Endodermal cell (in vitro differentiated cells): ENCODE results near the gene TCEAL4. TPM values are rescaled to one million over a fixed set of nuclear protein-coding genes. Genes with fewer than 3 reads are reported as not detected.

Experiments
- DNase-seq: peaks from one replicate; pipeline ENCODE4 v3.0.0-alpha.2; 2017
- H3K27ac ChIP-seq: 2 replicates; pipeline ENCODE4 v1.5.1; 2013; ENCODE audit warnings: mild to moderate bottlenecking, low read depth, low read length, moderate library complexity
- H3K27me3 ChIP-seq: 2 replicates; pipeline ENCODE4 v1.6.1; 2013; ENCODE audit warnings: mild to moderate bottlenecking, low read length, moderate library complexity; ENCODE audit not compliant: insufficient read depth, control insufficient read depth, poor library complexity, severe bottlenecking
- H3K36me3 ChIP-seq: 2 replicates; pipeline ENCODE4 v1.7.0; 2013; ENCODE audit warnings: mild to moderate bottlenecking, low read length, moderate library complexity; ENCODE audit not compliant: control insufficient read depth, insufficient read depth
- H3K4me1 ChIP-seq: one replicate; pipeline ENCODE4 v1.7.0; 2013; ENCODE audit warnings: low read length; ENCODE audit not compliant: control insufficient read depth, insufficient read depth
- H3K4me3 ChIP-seq: 2 replicates; pipeline ENCODE4 v1.5.1; 2013; ENCODE audit warnings: mild to moderate bottlenecking, low read length, moderate library complexity
- H3K9ac ChIP-seq: 2 replicates; pipeline ENCODE4 v1.6.1; 2013; ENCODE audit warnings: mild to moderate bottlenecking, low read length, moderate library complexity; ENCODE audit not compliant: poor library complexity, severe bottlenecking; ENCODE audit errors: extremely low read depth
- H3K9me3 ChIP-seq: 2 replicates; pipeline ENCODE4 v1.6.1; 2013; ENCODE audit warnings: mild to moderate bottlenecking, low read length, moderate library complexity; ENCODE audit not compliant: control insufficient read depth
- H3K27ac Mint-ChIP-seq: 2 replicates; pipeline ENCODE4 v1.8.0; 2020; ENCODE audit warnings: mixed read lengths
- H3K27me3 Mint-ChIP-seq: 2 replicates; pipeline ENCODE4 v1.8.0; 2021; ENCODE audit warnings: mild to moderate bottlenecking, mixed read lengths; ENCODE audit not compliant: insufficient read depth
- H3K36me3 Mint-ChIP-seq: 2 replicates; pipeline ENCODE4 v1.8.0; 2020; ENCODE audit warnings: low read depth, mixed read lengths
- H3K4me1 Mint-ChIP-seq: 2 replicates; pipeline ENCODE4 v1.8.0; 2020; ENCODE audit warnings: mixed read lengths
- H3K4me3 Mint-ChIP-seq: 2 replicates; pipeline ENCODE4 v1.8.0; 2020; ENCODE audit warnings: mild to moderate bottlenecking, moderate library complexity, mixed read lengths
- H3K9me3 Mint-ChIP-seq: 2 replicates; pipeline ENCODE4 v1.8.0; 2020; ENCODE audit warnings: mild to moderate bottlenecking, mixed read lengths
- WGBS, 2 experiments: methylation state at CpG; one replicate each; pipeline versions ENCODE4 v1.1.5 to v1.1.7; 2013; ENCODE audit warnings: missing lambda C conversion rate in 2 of 2, mixed read lengths in 1 of 2; ENCODE audit not compliant: insufficient coverage in 1 of 2, insufficient read length in 1 of 2; 5-methylcytosine and 5-hydroxymethylcytosine counted together
- total RNA-seq, 2 donors: library from RNA; stranded (reverse); fragmentation: NEBNext Ultra II Directional in 1 of 2; extraction: Animal tissue kit (Norgen Biotek cat#: 25700) in 1 of 2; gene quantifications; 2 replicates in 1 of 2; 3 replicates in 1 of 2; pipeline ENCODE4 v1.2.1, GENCODE V29; 2021
- TF ChIP-seq, protein P1 (sequence below): fragments of 200-600 bp; sonication (generic); conservative IDR thresholded peaks from 2 replicates; pipeline ENCODE4 v1.5.0; 2021; ENCODE audit warnings: antibody characterized with exemption, mild to moderate bottlenecking

Gene TCEAL4
- total RNA-seq, 2 donors from 2014 or later = 72.7 to 88.8 TPM

DNA sequence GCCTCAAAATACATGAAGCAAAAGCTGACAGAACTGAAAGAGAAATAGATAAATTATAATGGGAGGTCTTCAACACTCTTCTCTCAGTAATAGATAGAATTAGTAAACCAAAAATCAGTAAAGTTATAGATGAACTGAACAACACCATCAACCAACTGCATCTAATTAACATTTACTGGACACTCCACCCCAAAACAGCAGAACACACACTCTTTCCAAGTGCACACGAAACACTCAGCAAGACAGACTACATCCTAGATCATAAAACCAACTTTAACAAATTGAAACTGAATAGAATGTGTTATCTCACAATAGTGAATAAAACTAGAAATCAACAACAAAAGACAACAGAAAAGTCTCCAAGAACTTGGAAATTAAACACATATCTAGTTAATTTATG lies 25.1 kb upstream of the TCEAL4 start:
- Histone ChIP-seq H3K9me3 (no peaks in the 10 kb centered on the region), H3K27me3 (no peaks in the 10 kb centered on the region), H3K36me3 (no peaks in the 10 kb centered on the region), H3K4me3 (no peak overlapping the region), H3K27ac (no peak overlapping the region), H3K9ac (no peak overlapping the region), H3K4me1 (no peaks in the 10 kb centered on the region)
- TF ChIP-seq, protein P1, sequence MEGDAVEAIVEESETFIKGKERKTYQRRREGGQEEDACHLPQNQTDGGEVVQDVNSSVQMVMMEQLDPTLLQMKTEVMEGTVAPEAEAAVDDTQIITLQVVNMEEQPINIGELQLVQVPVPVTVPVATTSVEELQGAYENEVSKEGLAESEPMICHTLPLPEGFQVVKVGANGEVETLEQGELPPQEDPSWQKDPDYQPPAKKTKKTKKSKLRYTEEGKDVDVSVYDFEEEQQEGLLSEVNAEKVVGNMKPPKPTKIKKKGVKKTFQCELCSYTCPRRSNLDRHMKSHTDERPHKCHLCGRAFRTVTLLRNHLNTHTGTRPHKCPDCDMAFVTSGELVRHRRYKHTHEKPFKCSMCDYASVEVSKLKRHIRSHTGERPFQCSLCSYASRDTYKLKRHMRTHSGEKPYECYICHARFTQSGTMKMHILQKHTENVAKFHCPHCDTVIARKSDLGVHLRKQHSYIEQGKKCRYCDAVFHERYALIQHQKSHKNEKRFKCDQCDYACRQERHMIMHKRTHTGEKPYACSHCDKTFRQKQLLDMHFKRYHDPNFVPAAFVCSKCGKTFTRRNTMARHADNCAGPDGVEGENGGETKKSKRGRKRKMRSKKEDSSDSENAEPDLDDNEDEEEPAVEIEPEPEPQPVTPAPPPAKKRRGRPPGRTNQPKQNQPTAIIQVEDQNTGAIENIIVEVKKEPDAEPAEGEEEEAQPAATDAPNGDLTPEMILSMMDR = no peak
- H3K9me3 Mint-ChIP-seq = no peaks in the 10 kb centered on the region
- 67% methylated on average over 1 of the region's 1 CpG; no CpG with 5 or more reads in 1 of the 2 experiments for WGBS, 2 experiments
- peaks cover 17% of the 10 kb centered on the region for H3K4me1 Mint-ChIP-seq
- peaks cover 6% of the 10 kb centered on the region for H3K27me3 Mint-ChIP-seq
- H3K27ac Mint-ChIP-seq = no peak overlapping the region
- DNase-seq = no peak
- H3K4me3 Mint-ChIP-seq = no peak overlapping the region
- H3K36me3 Mint-ChIP-seq = no peaks in the 10 kb centered on the region

DNA sequence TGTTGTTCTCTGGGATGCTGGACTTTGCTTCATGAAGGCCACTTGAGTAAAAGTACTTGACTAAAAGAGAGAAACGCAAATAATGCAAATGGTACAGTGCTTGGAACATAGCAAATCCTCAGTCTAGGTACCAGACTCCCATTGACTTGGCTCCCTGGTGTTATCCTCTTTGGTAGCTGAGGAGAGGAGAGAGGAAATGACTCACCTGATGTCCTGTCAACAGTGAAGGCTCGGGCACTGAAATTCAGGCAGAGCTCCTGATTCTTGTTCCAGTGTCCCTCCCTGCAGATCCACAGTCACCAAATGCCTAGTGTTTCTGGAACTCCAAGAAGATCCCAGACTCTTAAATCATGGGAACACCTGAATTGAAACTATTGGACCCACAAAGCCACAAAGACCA lies 22.5 kb upstream of the TCEAL4 start:
- Histone ChIP-seq H3K4me3 (no peak overlapping the region), H3K27ac (no peak overlapping the region), H3K27me3 (no peaks in the 10 kb centered on the region), H3K9me3 (no peaks in the 10 kb centered on the region), H3K36me3 (no peaks in the 10 kb centered on the region), H3K4me1 (no peaks in the 10 kb centered on the region), H3K9ac (no peak overlapping the region)
- TF ChIP-seq, protein P1 = no peak
- no peaks in the 10 kb centered on the region for H3K9me3 Mint-ChIP-seq
- H3K36me3 Mint-ChIP-seq = no peaks in the 10 kb centered on the region
- 76% methylated on average over 2 of the region's 2 CpGs; no CpG with 5 or more reads in 1 of the 2 experiments for WGBS, 2 experiments
- H3K4me1 Mint-ChIP-seq = peaks cover 6% of the 10 kb centered on the region
- H3K27me3 Mint-ChIP-seq = peaks cover 9% of the 10 kb centered on the region
- H3K4me3 Mint-ChIP-seq = no peak overlapping the region
- no peak overlapping the region for H3K27ac Mint-ChIP-seq
- no peak for DNase-seq

DNA sequence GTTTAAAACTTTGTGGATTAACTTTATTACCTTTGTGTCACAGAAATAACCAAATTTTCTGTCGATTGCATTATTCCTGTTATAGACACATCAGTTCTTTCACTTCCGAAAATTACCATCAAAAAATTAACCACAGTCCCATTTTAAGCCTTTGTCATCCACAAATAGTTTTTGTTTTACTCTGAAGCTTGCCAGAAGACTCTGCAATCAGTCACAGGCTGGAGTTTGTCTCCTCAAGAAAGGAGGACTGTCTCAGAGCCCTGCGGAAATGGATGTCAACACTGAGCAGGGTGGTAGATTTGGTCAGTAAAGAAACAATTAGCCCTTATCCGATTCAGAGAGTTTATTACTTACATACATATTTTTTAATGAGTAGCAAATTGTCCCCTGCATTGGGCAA lies 20.1 kb upstream of the TCEAL4 start:
- Histone ChIP-seq H3K27me3 (no peaks in the 10 kb centered on the region), H3K4me3 (no peak overlapping the region), H3K27ac (no peak overlapping the region), H3K9ac (no peak overlapping the region), H3K9me3 (no peaks in the 10 kb centered on the region), H3K36me3 (no peaks in the 10 kb centered on the region), H3K4me1 (no peaks in the 10 kb centered on the region)
- TF ChIP-seq, protein P1 = no peak
- Mint-ChIP-seq H3K27ac (no peak overlapping the region), H3K4me3 (no peak overlapping the region), H3K27me3 (peaks cover 14% of the 10 kb centered on the region), H3K36me3 (no peaks in the 10 kb centered on the region), H3K4me1 (peaks cover 1% of the 10 kb centered on the region), H3K9me3 (no peaks in the 10 kb centered on the region)
- 77% methylated on average over 3 of the region's 4 CpGs; no CpG with 5 or more reads in 1 of the 2 experiments for WGBS, 2 experiments
- DNase-seq = no peak
